22Rv1 (cell line): Measurements from ENCODE around the gene RCBTB2.
"Not testable (repeated sequence)": the region's sequence is repeated elsewhere in the genome, so short reads cannot be mapped to it uniquely, and the experiment has no call there.

ENCODE experiments used
- H3K27ac ChIP-seq: fragments of 450-650 bp; 2 replicates; pipeline ENCODE4 v1.5.1; 2017
- CTCF ChIP-seq: fragments of 450-650 bp; IDR thresholded peaks from 2 replicates; pipeline ENCODE4 v1.5.1; 2017; ENCODE audit warnings: mild to moderate bottlenecking
- ZFX ChIP-seq: fragments of 450-650 bp; IDR thresholded peaks from 2 replicates; pipeline ENCODE4 v1.6.1; 2017; ENCODE audit warnings: antibody characterized with exemption, borderline replicate concordance

RCBTB2 gene

GRCh38 chr13:48476215-48476614 lies 56.7 kb downstream of the RCBTB2 start:
- H3K27ac ChIP-seq, result no peak overlapping the region
- no peak for TF ChIP-seq CTCF
- no peak for TF ChIP-seq ZFX

GRCh38 chr13:48475230-48475629 lies 57.6 kb downstream of the RCBTB2 start:
- TF ChIP-seq CTCF, result no peak
- TF ChIP-seq ZFX, result no peak
- H3K27ac ChIP-seq, result no peak overlapping the region

GRCh38 chr13:48457578-48458242 lies 75.2 kb downstream of the RCBTB2 start:
- TF ChIP-seq ZFX, result no peak
- no peak for TF ChIP-seq CTCF
- H3K27ac ChIP-seq, result no peak overlapping the region

- no peak overlapping the region for H3K27ac ChIP-seq
- TF ChIP-seq CTCF, result no peak
These were observed 76.3 kb downstream of the RCBTB2 start for GRCh38 chr13:48456546-48456945.

GRCh38 chr13:48451196-48451595 lies 81.7 kb downstream of the RCBTB2 start:
- H3K27ac ChIP-seq, result not testable (repeated sequence)

- TF ChIP-seq ZFX, result no peak
- no peak for TF ChIP-seq CTCF
- H3K27ac ChIP-seq, result no peak overlapping the region
These were observed 83.2 kb downstream of the RCBTB2 start for GRCh38 chr13:48449656-48450055.

GRCh38 chr13:48448959-48449614 lies 83.8 kb downstream of the RCBTB2 start:
- H3K27ac ChIP-seq, result no peak overlapping the region
- TF ChIP-seq CTCF, result no peak
- TF ChIP-seq ZFX, result no peak
